ENCODE results near the gene TPM1.

Gene TPM1

DNA sequence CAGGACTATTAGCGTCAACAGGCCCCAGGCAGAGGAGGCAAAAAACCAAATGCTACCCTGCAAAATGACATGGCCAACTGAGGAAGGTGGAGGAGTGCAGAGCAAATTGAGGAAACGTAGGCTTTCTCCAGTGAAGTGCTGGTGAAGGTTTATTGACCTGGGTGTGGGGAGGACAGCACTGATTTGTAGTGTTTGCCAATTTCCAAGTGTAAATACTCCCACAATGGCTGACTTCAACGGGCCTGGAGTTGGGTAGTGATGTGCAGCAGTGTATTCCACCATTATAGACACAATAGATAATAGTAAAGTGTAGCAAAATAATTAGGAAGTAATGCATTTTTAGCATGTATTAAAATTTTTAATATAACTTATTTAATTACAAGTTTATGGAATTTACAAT is 32.2 kb upstream of the TPM1 start:
- H3K27me3 Mint-ChIP-seq: peaks cover 10% of the 10 kb centered on the region
- no peak for DNase-seq
- H3K4me1 Mint-ChIP-seq: no peaks in the 10 kb centered on the region
- no peak overlapping the region for H3K27ac Mint-ChIP-seq
- CTCF ChIA-PET: no interaction called here
- no peak overlapping the region for H3K4me3 Mint-ChIP-seq
- H3K9me3 Mint-ChIP-seq: no peaks in the 10 kb centered on the region
- no peaks in the 10 kb centered on the region for H3K36me3 Mint-ChIP-seq

GRCh38 chr15:63010920-63011693 is 31.4 kb upstream of the TPM1 start:
- CTCF ChIA-PET: no interaction called here
- Mint-ChIP-seq H3K36me3 (no peaks in the 10 kb centered on the region), H3K4me1 (peaks cover 4% of the 10 kb centered on the region), H3K27ac (no peak overlapping the region), H3K27me3 (peaks cover 10% of the 10 kb centered on the region), H3K4me3 (no peak overlapping the region), H3K9me3 (no peaks in the 10 kb centered on the region)
- DNase-seq: no peak

- H3K4me3 Mint-ChIP-seq: no peak overlapping the region
Measured at GRCh38 chr15:63012444-63012843, 30.1 kb upstream of the TPM1 start.

DNA sequence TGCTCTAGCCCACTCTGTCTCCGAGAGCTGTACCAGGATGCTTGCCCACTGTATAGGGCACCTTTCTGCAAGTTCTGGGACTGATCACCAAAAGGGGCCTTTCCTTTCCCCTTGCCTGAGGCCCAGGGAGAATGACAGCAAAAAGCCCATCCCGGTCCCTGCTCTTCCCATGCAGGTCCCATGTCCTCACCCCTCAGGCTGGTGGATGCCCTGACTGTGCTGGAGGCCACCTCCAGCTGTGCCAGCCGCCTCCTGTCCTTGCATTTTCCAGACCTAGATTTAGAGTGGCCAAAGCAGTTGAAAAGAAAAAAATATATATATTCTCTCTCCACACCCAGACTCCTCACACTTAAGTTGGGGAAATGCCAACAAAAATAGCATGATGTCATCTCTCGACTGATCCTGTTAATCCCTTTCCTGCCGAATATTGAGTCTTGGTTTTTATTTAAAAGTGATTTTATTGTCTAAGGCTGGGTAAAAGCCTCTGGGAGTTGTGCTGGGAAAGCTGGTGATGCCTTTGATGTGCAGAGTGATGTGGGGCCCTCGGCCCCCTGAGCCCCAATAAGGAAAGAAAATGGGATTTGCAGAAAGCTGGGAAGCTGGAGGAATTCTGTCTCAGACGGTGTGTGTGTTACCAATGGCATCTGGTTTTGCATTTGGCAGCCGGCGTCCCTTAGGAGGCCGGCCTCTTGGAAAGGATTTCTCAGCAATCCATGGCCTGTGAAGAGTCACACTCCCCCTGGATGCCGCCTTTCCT is 29.3 kb upstream of the TPM1 start:
- CTCF ChIA-PET: no interaction called here
- Mint-ChIP-seq H3K4me1 (peaks cover 4% of the 10 kb centered on the region), H3K36me3 (no peaks in the 10 kb centered on the region), H3K4me3 (no peak overlapping the region), H3K27me3 (peaks cover 10% of the 10 kb centered on the region), H3K27ac (no peak overlapping the region), H3K9me3 (no peaks in the 10 kb centered on the region)
- no peak for DNase-seq

More at GRCh38 chr15:63012444-63012843, 30.1 kb upstream of the TPM1 start:
- Mint-ChIP-seq H3K9me3 (no peaks in the 10 kb centered on the region), H3K4me1 (peaks cover 4% of the 10 kb centered on the region), H3K36me3 (no peaks in the 10 kb centered on the region), H3K27ac (no peak overlapping the region), H3K27me3 (peaks cover 10% of the 10 kb centered on the region)
- DNase-seq: no peak
- CTCF ChIA-PET: no interaction called here

DNA sequence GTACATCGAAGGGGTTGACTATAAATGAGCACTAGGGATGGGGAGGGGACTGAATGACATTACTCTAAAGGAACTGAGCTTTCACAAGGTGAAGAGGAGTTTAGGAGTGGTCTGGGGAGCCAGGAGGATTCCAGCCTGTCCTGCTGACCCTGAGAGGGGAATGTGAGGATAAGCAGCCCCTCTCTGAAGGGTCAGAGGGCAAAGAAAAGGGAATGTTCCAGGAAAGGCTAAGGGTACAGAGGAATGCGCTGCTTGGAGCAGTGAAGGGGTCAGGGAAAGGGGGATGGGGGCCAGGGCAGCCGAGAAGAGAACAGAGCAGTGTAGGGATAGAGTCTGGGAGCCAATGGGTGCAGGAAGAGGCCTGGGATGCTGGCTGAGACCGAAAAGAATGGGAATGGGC is 28.0 kb upstream of the TPM1 start:
- no peak for DNase-seq
- Mint-ChIP-seq H3K27ac (no peak overlapping the region), H3K4me1 (peaks cover 4% of the 10 kb centered on the region), H3K9me3 (no peaks in the 10 kb centered on the region), H3K36me3 (no peaks in the 10 kb centered on the region), H3K27me3 (peaks cover 13% of the 10 kb centered on the region), H3K4me3 (no peak overlapping the region)
- CTCF ChIA-PET: no interaction called here

DNA sequence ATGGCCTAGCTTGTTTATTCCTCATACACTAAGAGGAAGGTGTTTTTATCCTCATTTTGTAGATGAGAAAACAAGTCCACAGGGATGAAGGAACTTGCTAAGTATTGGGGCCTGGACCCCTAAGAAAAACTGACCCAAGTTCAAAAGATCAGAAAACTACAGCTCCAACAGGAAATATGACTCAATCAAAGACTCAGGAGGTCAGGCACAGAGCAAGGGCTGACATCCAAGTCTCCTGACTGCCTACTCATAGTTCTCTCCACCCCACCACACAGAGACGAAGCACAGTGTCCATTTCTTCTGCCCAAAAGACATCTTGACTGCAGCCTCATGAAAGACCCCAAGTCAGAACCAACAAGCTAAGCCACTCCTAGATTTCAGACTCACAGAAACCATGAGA is 26.9 kb upstream of the TPM1 start:
- H3K4me1 Mint-ChIP-seq: peaks cover 4% of the 10 kb centered on the region
- no peaks in the 10 kb centered on the region for H3K36me3 Mint-ChIP-seq
- CTCF ChIA-PET: interaction anchor here (1.2 kb wide), 1 partner anchor 12 kb away, joined by 4 read pairs; no protein-coding TSS in a partner anchor
- no peak for DNase-seq
- peaks cover 14% of the 10 kb centered on the region for H3K27me3 Mint-ChIP-seq
- H3K9me3 Mint-ChIP-seq: no peaks in the 10 kb centered on the region
- H3K27ac Mint-ChIP-seq: no peak overlapping the region
- H3K4me3 Mint-ChIP-seq: no peak overlapping the region

DNA sequence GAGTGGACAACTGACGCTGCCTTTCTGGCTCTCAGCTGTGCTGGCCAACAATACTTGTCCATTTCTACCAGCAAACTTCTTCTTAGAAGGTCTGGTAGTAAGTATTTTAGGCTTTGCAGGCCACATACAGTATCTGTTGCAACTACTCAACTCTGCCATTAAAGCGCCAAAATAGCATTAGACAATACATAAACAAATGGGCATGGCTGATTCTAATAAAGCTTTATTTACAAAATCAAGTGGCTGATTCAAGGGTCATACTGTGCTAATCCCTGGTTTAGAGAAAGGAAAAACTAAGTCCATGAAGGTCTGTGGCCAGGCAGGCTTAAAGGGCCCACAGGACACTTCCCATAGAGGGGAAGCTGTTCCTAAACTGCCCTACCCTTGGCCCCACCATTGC is 26.3 kb upstream of the TPM1 start:
- CTCF ChIA-PET: interaction anchor here (1.2 kb wide), 1 partner anchor 11 kb away, joined by 4 read pairs; no protein-coding TSS in a partner anchor
- no peaks in the 10 kb centered on the region for H3K36me3 Mint-ChIP-seq
- peaks cover 4% of the 10 kb centered on the region for H3K4me1 Mint-ChIP-seq
- no peak overlapping the region for H3K27ac Mint-ChIP-seq
- H3K4me3 Mint-ChIP-seq: no peak overlapping the region
- H3K27me3 Mint-ChIP-seq: peaks cover 9% of the 10 kb centered on the region
- H3K9me3 Mint-ChIP-seq: no peaks in the 10 kb centered on the region
- no peak for DNase-seq

DNA sequence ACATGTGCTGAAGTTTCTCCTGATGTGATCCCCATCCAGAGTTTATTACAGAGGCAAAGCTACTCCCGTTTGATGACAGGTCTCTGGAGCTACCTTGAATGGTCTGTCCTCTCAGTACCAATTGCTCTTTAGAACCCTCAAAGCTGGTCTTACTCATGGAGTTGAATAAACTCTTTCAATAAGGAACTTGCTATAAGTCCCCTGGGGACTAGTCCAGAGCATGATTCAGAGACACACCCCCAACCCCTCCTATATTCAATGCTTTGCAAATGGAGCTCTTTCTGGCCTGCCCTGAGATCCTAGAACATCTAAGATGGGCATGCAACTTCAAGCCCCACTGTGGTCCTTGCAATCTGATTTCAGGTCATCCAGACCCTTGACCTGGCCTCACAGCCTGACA is 23.9 kb upstream of the TPM1 start:
- DNase-seq: no peak
- no peak overlapping the region for H3K4me3 Mint-ChIP-seq
- CTCF ChIA-PET: no interaction called here
- H3K36me3 Mint-ChIP-seq: no peaks in the 10 kb centered on the region
- H3K27me3 Mint-ChIP-seq: peaks cover 14% of the 10 kb centered on the region
- H3K9me3 Mint-ChIP-seq: no peaks in the 10 kb centered on the region
- H3K27ac Mint-ChIP-seq: no peak overlapping the region
- H3K4me1 Mint-ChIP-seq: peaks cover 4% of the 10 kb centered on the region

DNA sequence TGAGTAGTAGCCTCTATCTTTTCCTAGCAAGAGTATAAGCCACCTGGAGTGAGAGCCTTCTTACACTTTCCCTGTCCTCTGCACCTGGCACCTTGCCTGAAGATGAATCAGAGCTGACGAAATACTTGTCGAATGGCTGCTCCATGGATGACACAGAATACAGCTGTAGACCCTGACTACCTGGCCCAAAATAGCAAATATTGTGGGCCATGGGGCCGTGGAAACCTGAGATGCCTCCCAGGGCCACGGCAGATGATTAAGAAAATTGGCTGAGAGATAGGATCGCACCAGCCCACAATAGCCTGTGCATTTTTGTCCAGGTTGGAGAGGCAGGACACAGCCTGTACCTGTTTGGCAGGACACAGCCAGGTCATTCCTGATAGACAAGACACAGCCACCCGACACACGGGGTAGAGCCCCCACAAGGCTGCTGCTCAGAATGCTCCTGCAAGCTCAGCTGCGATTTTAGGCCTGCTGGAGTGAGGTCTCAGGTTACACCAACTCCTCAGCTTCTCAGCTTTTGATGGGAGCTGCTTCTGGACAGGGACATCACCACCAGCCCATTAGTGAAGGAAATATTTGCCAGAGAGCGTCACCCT is 22.9 kb upstream of the TPM1 start:
- Mint-ChIP-seq H3K4me1 (peaks cover 4% of the 10 kb centered on the region), H3K27ac (no peak overlapping the region), H3K27me3 (peaks cover 14% of the 10 kb centered on the region), H3K9me3 (no peaks in the 10 kb centered on the region), H3K36me3 (no peaks in the 10 kb centered on the region), H3K4me3 (no peak overlapping the region)
- CTCF ChIA-PET: no interaction called here
- no peak for DNase-seq

- Mint-ChIP-seq H3K36me3 (no peaks in the 10 kb centered on the region), H3K4me1 (peaks cover 4% of the 10 kb centered on the region), H3K27ac (no peak overlapping the region), H3K27me3 (peaks cover 14% of the 10 kb centered on the region), H3K9me3 (no peaks in the 10 kb centered on the region), H3K4me3 (no peak overlapping the region)
- CTCF ChIA-PET: no interaction called here
- DNase-seq: no peak
Measured at GRCh38 chr15:63020128-63020527, 22.4 kb upstream of the TPM1 start.

GRCh38 chr15:63020759-63021430 is 21.7 kb upstream of the TPM1 start:
- no peak for DNase-seq
- CTCF ChIA-PET: no interaction called here
- Mint-ChIP-seq H3K36me3 (no peaks in the 10 kb centered on the region), H3K4me1 (no peaks in the 10 kb centered on the region), H3K27me3 (peaks cover 15% of the 10 kb centered on the region), H3K4me3 (no peak overlapping the region), H3K9me3 (no peaks in the 10 kb centered on the region), H3K27ac (no peak overlapping the region)

- CTCF ChIA-PET: no interaction called here
- no peaks in the 10 kb centered on the region for H3K9me3 Mint-ChIP-seq
- H3K27ac Mint-ChIP-seq: no peak overlapping the region
- H3K36me3 Mint-ChIP-seq: no peaks in the 10 kb centered on the region
- H3K4me3 Mint-ChIP-seq: no peak overlapping the region
- H3K4me1 Mint-ChIP-seq: no peaks in the 10 kb centered on the region
- no peak for DNase-seq
- peaks cover 22% of the 10 kb centered on the region for H3K27me3 Mint-ChIP-seq
Measured at GRCh38 chr15:63022181-63022580, 20.4 kb upstream of the TPM1 start.

DNA sequence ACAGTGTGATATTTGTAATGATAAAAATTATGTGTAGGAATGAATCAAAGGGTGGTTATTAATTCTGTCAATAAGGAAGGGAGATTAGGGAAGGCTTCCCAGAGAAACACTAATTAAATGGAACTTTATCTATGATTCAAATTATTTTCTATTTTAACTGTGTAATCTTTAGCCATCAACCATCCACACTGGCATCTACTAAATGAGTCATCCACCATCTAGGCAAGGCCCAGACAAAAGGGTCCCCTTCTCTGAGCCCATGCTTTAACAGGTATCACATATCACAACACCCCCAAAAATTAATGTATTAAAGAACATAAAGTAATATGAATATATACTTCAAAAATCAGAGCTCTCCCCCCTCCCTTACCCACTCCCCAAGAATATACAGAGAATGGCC is 19.9 kb upstream of the TPM1 start:
- DNase-seq: no peak
- peaks cover 22% of the 10 kb centered on the region for H3K27me3 Mint-ChIP-seq
- H3K9me3 Mint-ChIP-seq: no peaks in the 10 kb centered on the region
- no peak overlapping the region for H3K27ac Mint-ChIP-seq
- no peak overlapping the region for H3K4me3 Mint-ChIP-seq
- CTCF ChIA-PET: interaction anchor here (1.1 kb wide), 1 partner anchor 206 kb away, joined by 3 read pairs; no protein-coding TSS in a partner anchor
- no peaks in the 10 kb centered on the region for H3K36me3 Mint-ChIP-seq
- H3K4me1 Mint-ChIP-seq: no peaks in the 10 kb centered on the region

GRCh38 chr15:63023351-63023945 is 19.1 kb upstream of the TPM1 start:
- no peak for DNase-seq
- no peaks in the 10 kb centered on the region for H3K36me3 Mint-ChIP-seq
- no peaks in the 10 kb centered on the region for H3K4me1 Mint-ChIP-seq
- H3K9me3 Mint-ChIP-seq: no peaks in the 10 kb centered on the region
- no peak overlapping the region for H3K27ac Mint-ChIP-seq
- no peak overlapping the region for H3K4me3 Mint-ChIP-seq
- H3K27me3 Mint-ChIP-seq: peaks cover 25% of the 10 kb centered on the region
- CTCF ChIA-PET: interaction anchor here (0.7 to 1.1 kb wide), 2 partner anchors 24 to 207 kb away, joined by 3 read pairs; no protein-coding TSS in a partner anchor
